Measurements from ENCODE around the gene SMURF2. TPM values are rescaled to one million over a fixed set of nuclear protein-coding genes. Genes with fewer than 3 reads are reported as not detected.
"Not testable (repeated sequence)": the region's sequence is repeated elsewhere in the genome, so short reads cannot be mapped to it uniquely, and the experiment has no call there.

SMURF2 gene
- total RNA-seq, 6 experiments from 2014 or later: 2.5 to 6.8 (median 4.0) TPM

DNA sequence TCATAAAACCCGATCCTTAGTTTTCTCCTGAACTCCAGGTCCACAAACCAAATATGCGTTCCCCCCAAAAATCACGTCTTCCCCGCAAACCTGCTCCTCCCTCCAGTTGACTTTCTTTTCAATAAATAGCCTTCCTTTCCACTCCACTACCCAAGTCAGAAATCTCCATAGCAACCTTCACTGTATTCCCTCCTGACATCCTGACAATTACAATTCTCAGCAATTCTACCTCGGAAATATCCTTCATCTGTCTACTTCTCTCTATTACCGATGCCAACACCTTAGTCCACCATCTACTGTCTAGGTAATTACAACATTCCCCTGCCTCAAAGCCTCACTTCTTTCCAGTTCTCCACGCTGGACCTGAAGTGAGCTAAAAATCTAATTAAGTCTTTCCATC lies 50.7 kb downstream of the SMURF2 start:
- intact Hi-C loops (cut with DNase I): no loop called here
- 86% methylated on average over 7 of the region's 7 CpGs for WGBS (ENCODE audit: insufficient coverage, low coverage, low lambda C conversion rate, missing lambda C conversion rate)
- Histone ChIP-seq H3K27ac (no peak overlapping the region), H3K4me3 (no peak overlapping the region), H3K4me1 (no peaks in the 10 kb centered on the region), H3K9me3 (no peaks in the 10 kb centered on the region), H3K27me3 (no peaks in the 10 kb centered on the region), H3K36me3 (no peaks in the 10 kb centered on the region)
- no peak for TF ChIP-seq POLR2A (IDR thresholded peaks at IDR 0.05)
- TF ChIP-seq, protein P1, sequence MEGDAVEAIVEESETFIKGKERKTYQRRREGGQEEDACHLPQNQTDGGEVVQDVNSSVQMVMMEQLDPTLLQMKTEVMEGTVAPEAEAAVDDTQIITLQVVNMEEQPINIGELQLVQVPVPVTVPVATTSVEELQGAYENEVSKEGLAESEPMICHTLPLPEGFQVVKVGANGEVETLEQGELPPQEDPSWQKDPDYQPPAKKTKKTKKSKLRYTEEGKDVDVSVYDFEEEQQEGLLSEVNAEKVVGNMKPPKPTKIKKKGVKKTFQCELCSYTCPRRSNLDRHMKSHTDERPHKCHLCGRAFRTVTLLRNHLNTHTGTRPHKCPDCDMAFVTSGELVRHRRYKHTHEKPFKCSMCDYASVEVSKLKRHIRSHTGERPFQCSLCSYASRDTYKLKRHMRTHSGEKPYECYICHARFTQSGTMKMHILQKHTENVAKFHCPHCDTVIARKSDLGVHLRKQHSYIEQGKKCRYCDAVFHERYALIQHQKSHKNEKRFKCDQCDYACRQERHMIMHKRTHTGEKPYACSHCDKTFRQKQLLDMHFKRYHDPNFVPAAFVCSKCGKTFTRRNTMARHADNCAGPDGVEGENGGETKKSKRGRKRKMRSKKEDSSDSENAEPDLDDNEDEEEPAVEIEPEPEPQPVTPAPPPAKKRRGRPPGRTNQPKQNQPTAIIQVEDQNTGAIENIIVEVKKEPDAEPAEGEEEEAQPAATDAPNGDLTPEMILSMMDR (IDR thresholded peaks at IDR 0.05): no peak
- ATAC-seq: no peak
- no peak for DNase-seq

DNA sequence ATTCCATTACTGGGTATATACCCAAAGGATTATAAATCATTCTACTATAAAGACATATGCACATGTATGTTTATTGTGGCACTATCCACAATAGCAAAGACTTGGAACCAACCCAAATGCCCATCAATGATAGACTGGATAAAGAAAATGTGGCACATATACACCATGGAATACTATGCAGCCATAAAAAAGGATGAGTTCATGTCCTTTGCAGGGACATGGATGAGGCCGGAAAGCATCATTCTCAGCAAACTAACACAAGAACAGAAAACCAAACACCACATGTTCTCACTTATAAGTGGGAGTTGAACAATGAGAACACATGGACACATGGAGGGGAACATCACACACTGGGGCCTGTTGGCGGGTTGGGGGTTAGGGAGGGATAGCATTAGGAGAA lies 51.9 kb downstream of the SMURF2 start:
- H3K36me3 ChIP-seq; ATAC-seq; DNase-seq; H3K4me1 ChIP-seq; H3K27me3 ChIP-seq; H3K27ac ChIP-seq; intact Hi-C loops (cut with DNase I); H3K9me3 ChIP-seq; H3K4me3 ChIP-seq: not testable (repeated sequence)
- WGBS (ENCODE audit: insufficient coverage, low coverage, low lambda C conversion rate, missing lambda C conversion rate): 90% methylated on average over 2 of the region's 2 CpGs

DNA sequence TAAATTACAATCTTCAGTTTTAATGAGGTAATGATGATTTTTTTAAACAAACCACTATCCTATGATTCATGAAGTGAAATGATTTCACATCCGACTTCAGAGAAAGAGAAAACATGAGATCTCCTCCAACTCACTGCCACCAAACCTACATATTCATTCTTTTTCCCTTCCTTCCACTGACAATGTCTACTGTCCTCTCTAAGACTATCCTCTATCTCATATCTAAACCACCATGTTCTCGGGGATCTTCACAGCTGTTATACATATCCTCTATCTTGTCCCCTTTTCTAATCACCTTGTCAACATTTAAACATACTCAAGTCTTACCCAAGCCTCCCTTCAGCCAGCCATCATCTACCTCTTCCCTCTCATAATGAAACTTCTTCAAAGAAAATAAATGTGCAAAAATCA lies 53.5 kb downstream of the SMURF2 start:
- TF ChIP-seq POLR2A (IDR thresholded peaks at IDR 0.05): no peak
- TF ChIP-seq, protein P1 (IDR thresholded peaks at IDR 0.05): no peak
- Histone ChIP-seq H3K36me3 (no peaks in the 10 kb centered on the region), H3K27me3 (no peaks in the 10 kb centered on the region), H3K4me1 (no peaks in the 10 kb centered on the region), H3K9me3 (no peaks in the 10 kb centered on the region), H3K4me3 (no peak overlapping the region), H3K27ac (no peak overlapping the region)
- 79% methylated on average over 2 of the region's 2 CpGs for WGBS (ENCODE audit: insufficient coverage, low coverage, low lambda C conversion rate, missing lambda C conversion rate)
- no peak for DNase-seq
- no peak for ATAC-seq
- intact Hi-C loops (cut with DNase I): no loop called here

DNA sequence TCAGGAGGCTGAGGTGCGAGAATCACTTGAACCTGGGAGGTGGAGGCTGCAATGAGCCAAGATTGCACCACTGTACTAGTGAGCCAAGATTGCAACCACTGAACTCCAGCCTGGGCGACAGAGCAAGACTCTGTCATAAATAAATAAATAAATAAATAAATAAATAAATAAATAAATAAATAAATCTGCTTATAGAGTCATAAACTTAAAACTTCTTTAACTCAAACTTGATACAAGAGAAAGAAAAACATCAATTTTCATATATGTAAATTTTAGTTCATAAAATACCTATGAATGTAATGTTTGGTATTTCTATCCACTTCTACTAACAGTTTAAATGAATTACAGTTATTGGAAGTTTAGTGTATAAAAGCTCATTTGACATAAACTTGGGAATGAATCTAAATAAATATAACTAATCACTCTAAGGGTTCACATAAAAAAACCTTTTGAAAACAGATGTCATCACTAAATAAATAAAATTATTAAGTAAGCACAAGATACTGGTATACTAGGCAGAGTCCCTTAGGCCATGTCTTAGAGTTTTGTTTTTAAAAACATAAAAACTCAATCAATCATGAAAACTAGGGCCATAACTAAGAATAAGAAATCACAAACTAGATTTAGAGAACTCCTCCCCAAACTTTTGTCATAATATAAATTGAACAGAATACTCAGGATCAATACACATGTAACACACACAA lies 54.1 kb downstream of the SMURF2 start:
- Histone ChIP-seq H3K4me1 (no peaks in the 10 kb centered on the region), H3K36me3 (no peaks in the 10 kb centered on the region), H3K27me3 (no peaks in the 10 kb centered on the region), H3K4me3 (no peak overlapping the region), H3K9me3 (no peaks in the 10 kb centered on the region), H3K27ac (no peak overlapping the region)
- ATAC-seq (no peak), DNase-seq (no peak)
- 63% methylated on average over 2 of the region's 2 CpGs for WGBS (ENCODE audit: insufficient coverage, low coverage, low lambda C conversion rate, missing lambda C conversion rate)
- TF ChIP-seq, protein P1 (IDR thresholded peaks at IDR 0.05): no peak
- TF ChIP-seq POLR2A (IDR thresholded peaks at IDR 0.05): no peak
- intact Hi-C loops (cut with DNase I): no loop called here

DNA sequence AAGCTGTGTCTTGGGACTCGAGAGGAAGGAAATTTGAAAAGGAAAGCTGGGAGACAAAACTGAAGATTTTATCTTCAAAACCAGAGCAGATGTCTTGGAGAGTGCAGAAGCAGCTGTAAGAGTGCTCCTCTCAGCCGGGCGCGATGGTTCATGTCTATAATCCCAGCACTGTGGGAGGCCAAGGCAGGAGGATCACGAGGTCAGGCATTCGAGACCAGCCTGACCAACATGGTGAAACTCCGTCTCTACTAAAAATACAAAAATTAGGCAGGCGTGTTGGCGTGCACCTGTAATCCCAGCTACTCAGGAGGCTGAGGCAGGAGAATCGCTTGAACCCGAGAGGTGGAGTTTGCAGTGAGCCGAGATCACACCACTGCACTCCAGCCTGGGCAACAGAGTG lies 57.6 kb downstream of the SMURF2 start:
- intact Hi-C loops (cut with DNase I); H3K36me3 ChIP-seq; H3K27ac ChIP-seq; H3K4me3 ChIP-seq; DNase-seq; H3K4me1 ChIP-seq; H3K27me3 ChIP-seq; H3K9me3 ChIP-seq; ATAC-seq: not testable (repeated sequence)
- 89% methylated on average over 4 of the region's 12 CpGs for WGBS (ENCODE audit: insufficient coverage, low coverage, low lambda C conversion rate, missing lambda C conversion rate)
